Mesothelial cell of epicardium (in vitro differentiated cells): ENCODE results near the gene ZNF417. TPM values are rescaled to one million over a fixed set of nuclear protein-coding genes. Genes with fewer than 3 reads are reported as not detected.
"Not testable (repeated sequence)": the region's sequence is repeated elsewhere in the genome, so short reads cannot be mapped to it uniquely, and the experiment has no call there.

Source experiments
- DNase-seq, 2 experiments: peaks; one replicate each; pipeline ENCODE4 v3.0.0; 2021; ENCODE audit warnings: low spot score in 2 of 2; ENCODE audit not compliant: unreplicated experiment in 2 of 2
- H3K27ac Mint-ChIP-seq: 2 replicates; pipeline ENCODE4 v1.8.0; 2021; ENCODE audit warnings: mixed read lengths
- H3K27me3 Mint-ChIP-seq: 2 replicates; pipeline ENCODE4 v1.8.0; 2021; ENCODE audit warnings: low read depth, mixed read lengths
- H3K36me3 Mint-ChIP-seq: 2 replicates; pipeline ENCODE4 v1.8.0; 2021; ENCODE audit warnings: mixed read lengths
- H3K4me1 Mint-ChIP-seq: 2 replicates; pipeline ENCODE4 v1.8.0; 2021; ENCODE audit warnings: mixed read lengths
- H3K4me3 Mint-ChIP-seq: 2 replicates; pipeline ENCODE4 v1.8.0; 2021; ENCODE audit warnings: mild to moderate bottlenecking, moderate library complexity, mixed read lengths
- H3K9me3 Mint-ChIP-seq: 2 replicates; pipeline ENCODE4 v1.8.0; 2021; ENCODE audit warnings: mixed read lengths
- CTCF ChIP-seq: fragments of 200-600 bp; sonication (generic); IDR thresholded peaks from one replicate; pipeline ENCODE4 v1.5.0; 2021; ENCODE audit warnings: antibody characterized with exemption; ENCODE audit not compliant: unreplicated experiment
- total RNA-seq: library from RNA; stranded (reverse); gene quantifications from 3 replicates; pipeline ENCODE4 v1.2.1, GENCODE V29; 2021

ZNF417 gene
- total RNA-seq, 1 donor from 2014 or later, result 25.1 TPM

GRCh38 chr19:57903618-57904184, 12.7 kb downstream of the ZNF417 start:
- peaks cover 19% of the 10 kb centered on the region for H3K36me3 Mint-ChIP-seq
- no peak overlapping the region for H3K27ac Mint-ChIP-seq
- H3K9me3 Mint-ChIP-seq, result no peaks in the 10 kb centered on the region
- no peak overlapping the region for H3K4me3 Mint-ChIP-seq
- DNase-seq, result no peak
- no peak for TF ChIP-seq CTCF
- no peaks in the 10 kb centered on the region for H3K27me3 Mint-ChIP-seq
- H3K4me1 Mint-ChIP-seq, result peaks cover 21% of the 10 kb centered on the region

- TF ChIP-seq CTCF, result no peak
- no peaks in the 10 kb centered on the region for H3K9me3 Mint-ChIP-seq
- H3K4me1 Mint-ChIP-seq, result peaks cover 44% of the 10 kb centered on the region
- H3K4me3 Mint-ChIP-seq, result no peak overlapping the region
- peak overlapping the region; percentile 53 for H3K27ac Mint-ChIP-seq
- no peaks in the 10 kb centered on the region for H3K36me3 Mint-ChIP-seq
- no peaks in the 10 kb centered on the region for H3K27me3 Mint-ChIP-seq
- DNase-seq, result no peak
These were observed 16.1 kb downstream of the ZNF417 start for GRCh38 chr19:57900311-57900710.

GRCh38 chr19:57890706-57891105, 25.7 kb downstream of the ZNF417 start:
- peaks cover 21% of the 10 kb centered on the region for H3K9me3 Mint-ChIP-seq

GRCh38 chr19:57888560-57889231, 27.7 kb downstream of the ZNF417 start, which contains the start of gene ZNF814:
Gene ZNF814 (minus strand): TSS chr19:57889037. CDS start chr19:57888802, 235 bp downstream.
- Mint-ChIP-seq H3K4me3 (peak within 1 kb of the TSS; percentile 84), H3K27ac (peak within 1 kb of the TSS; percentile 88), H3K36me3 (peaks cover 48% of the 10 kb centered on the region), H3K4me1 (peaks cover 27% of the 10 kb centered on the region), H3K27me3 (no peaks in the 10 kb centered on the region), H3K9me3 (peaks cover 21% of the 10 kb centered on the region)
- peak; percentile 57 for TF ChIP-seq CTCF
- DNase-seq, result peak; percentile 53 to 87

More at GRCh38 chr19:57890706-57891105, 25.7 kb downstream of the ZNF417 start:
- DNase-seq, H3K4me3 Mint-ChIP-seq, H3K27me3 Mint-ChIP-seq: not testable (repeated sequence)
- Mint-ChIP-seq H3K4me1 (peaks cover 29% of the 10 kb centered on the region), H3K36me3 (peaks cover 30% of the 10 kb centered on the region), H3K27ac (peak overlapping the region; percentile 89)

- DNase-seq, result no peak
- H3K27ac Mint-ChIP-seq, result peak overlapping the region; percentile 88
- H3K36me3 Mint-ChIP-seq, result peaks cover 51% of the 10 kb centered on the region
These were observed 28.3 kb downstream of the ZNF417 start for GRCh38 chr19:57888107-57888559.

More at GRCh38 chr19:57888107-57888559, 28.3 kb downstream of the ZNF417 start:
- H3K27me3 Mint-ChIP-seq, result no peaks in the 10 kb centered on the region
- no peak for TF ChIP-seq CTCF
- peaks cover 21% of the 10 kb centered on the region for H3K9me3 Mint-ChIP-seq
- peaks cover 27% of the 10 kb centered on the region for H3K4me1 Mint-ChIP-seq
- H3K4me3 Mint-ChIP-seq, result peak overlapping the region; percentile 84
